GDM1 (cell line): ENCODE results near the gene PIAS4.
"Not testable (repeated sequence)": the region's sequence is repeated elsewhere in the genome, so short reads cannot be mapped to it uniquely, and the experiment has no call there.

Source experiments
- DNase-seq: peaks from one replicate; lab custom pipeline; 2025; lab: John Stamatoyannopoulos, UW

Gene PIAS4

DNA sequence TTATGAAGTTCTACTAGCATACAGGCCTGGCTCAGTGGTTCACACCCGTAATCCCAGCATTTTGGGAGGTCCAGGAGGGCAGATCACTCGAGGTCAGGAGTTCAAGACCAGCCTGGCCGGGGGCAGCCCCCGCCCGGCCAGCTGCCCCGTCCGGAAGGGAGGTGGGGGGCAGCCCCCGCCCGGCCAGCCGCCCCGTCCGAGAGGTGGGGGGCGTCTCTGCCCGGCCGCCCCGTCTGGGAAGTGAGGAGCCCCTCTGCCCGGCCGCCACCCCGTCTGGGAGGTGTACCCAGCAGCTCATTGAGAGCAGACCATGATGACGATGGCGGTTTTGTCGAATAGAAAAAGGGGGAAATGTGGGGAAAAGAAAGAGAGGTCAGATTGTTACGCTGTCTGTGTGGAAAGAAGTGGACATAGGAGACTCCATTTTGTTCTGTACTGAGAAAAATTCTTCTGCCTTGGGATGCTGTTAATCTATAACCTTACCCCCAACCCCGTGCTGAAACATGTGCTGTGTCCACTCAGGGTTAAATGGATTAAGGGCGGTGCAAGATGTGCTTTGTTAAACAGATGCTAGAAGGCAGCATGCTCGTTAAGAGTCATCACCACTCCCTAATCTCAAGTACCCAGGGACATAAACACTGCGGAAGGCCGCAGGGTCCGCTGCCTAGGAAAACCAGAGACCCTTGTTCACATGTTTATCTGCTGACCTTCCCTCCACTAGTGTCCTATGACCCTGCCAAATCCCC lies 8.7 kb upstream of the PIAS4 start:
- not testable (repeated sequence) for DNase-seq

DNA sequence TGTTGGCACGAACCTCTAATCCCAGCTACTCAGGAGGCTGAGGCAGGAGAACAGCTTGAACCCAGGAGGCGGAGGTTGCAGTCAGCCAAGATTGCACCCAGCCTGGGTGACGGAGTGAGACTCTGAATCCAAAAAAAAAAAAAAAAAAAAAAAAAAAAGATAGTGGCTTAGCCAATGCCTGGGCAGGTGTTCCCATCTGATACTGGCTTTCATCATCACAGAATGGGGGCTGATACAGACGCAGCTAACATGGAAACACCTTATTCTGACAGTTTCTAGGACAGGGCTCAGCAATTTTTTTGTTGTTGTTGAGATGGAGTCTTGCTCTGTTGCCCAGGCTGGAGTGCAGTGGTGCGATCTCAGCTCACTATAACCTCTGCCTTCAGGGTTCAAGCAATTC lies 6.7 kb upstream of the PIAS4 start:
- not testable (repeated sequence) for DNase-seq

DNA sequence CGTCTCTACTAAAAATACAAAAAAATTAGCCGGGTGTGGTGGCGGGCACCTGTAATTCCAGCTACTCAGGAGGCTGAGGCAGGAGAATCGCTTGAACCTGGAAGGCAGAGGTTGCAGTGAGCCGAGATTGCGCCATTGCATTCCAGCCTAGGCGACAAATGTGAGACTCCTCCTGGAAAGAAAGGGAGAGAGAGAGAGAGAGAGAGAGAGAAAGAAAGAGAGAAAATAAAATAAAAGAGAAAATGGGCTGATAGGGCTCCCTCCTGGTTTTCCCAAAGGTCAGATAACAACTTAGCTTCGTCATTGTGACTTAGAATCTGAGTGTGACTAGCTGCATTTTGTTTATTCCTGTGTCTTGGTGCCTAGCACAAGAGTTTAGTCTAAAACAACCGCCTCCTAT lies 2.1 kb upstream of the PIAS4 start:
- DNase-seq = not testable (repeated sequence)

DNA sequence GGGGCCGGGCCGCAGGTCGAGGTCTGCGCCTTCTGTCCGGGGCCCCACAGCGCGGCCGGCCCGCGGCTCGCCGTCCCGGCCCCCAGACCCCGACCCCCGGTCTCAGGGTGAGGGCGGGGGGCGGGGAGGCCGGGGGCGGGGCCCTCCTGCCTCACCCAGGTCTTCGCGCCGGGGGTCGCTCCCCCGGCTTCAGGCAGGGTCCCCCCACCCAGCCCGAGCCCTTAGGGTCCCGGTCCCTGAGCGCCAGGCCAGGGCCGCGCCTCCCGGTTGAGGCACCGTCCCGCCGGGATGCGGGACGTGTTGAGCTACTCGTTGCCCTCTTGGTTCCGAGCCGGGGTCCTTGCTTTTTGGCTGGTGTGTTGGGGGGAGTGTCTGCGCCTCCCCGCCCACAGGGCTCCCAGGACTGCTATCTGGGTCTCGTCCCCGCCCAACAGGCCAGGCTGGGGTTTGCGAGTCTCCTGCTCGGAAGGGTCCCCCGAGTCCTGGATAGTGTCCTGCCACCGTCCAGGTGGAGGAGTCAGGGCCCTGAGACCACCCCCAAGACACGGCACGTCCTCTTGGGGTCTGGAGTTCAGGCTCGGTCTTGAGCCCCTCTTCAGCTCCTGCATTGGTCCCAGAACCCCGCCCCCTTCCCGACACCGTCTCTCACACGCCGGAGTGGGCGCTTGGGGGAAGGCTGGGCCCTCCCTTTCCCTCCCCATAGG lies 452 bp downstream of the PIAS4 start:
- no peak for DNase-seq

DNA sequence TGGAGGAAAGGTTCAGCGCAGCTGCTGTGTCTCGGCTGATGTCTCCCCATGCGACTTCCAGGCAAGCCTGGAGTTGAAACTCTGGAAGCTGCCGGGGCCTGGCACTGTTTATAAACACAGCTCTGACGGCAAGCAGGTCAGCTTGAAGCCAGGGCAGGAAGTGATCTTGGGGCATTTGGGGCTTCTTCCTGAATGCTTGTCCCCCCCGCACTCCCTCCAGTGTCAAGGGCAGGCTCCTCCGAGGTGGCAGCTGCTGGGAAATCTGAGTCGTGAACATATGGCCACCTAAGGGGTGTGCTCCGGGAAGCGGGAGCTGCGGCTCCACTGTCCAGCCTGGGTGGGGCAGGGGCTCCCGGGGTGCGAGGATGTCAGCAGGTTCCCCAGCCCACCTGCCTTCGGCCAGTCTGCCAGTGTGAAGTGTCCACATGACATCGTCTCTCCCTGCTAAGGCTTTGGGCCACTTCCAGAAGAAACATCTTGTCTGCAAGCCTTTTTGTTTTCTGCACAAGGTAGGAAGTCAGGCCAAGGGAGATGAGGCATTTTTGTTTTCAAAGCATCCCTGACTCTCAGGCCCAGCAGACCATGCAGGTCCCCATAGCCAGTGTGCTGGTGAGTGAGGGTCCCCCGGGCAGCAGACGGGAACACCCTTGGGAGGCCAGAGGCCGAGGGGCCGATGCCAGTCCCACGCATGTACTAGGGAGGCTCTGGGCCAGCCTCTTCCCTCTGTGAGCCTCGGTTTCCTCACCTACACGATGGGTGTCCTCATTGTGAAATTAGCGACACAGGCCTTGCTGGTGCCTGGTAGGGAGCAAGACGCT lies 2.7 kb downstream of the PIAS4 start:
- no peak for DNase-seq

DNA sequence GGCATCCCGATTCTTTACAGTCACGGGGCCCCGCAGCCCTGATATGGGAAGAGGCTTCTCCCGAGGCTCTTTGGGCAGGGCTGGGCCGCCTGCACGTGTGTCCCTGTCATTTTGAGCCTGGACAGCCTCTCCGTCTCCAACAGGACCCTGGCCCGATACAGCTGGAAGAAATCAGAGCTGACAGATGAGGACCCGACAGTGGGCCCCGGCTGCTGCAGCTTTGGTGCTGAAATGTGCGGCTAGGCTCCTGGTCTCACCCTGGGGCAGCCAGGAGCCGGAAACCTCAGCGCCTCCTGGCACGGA lies 3.2 kb downstream of the PIAS4 start:
- no peak for DNase-seq

GRCh38 chr19:4011430-4011829 lies 3.9 kb downstream of the PIAS4 start:
- not testable (repeated sequence) for DNase-seq

GRCh38 chr19:4012092-4012974 lies 4.8 kb downstream of the PIAS4 start:
- DNase-seq = no peak

GRCh38 chr19:4012975-4013634 lies 5.6 kb downstream of the PIAS4 start:
- DNase-seq = no peak

DNA sequence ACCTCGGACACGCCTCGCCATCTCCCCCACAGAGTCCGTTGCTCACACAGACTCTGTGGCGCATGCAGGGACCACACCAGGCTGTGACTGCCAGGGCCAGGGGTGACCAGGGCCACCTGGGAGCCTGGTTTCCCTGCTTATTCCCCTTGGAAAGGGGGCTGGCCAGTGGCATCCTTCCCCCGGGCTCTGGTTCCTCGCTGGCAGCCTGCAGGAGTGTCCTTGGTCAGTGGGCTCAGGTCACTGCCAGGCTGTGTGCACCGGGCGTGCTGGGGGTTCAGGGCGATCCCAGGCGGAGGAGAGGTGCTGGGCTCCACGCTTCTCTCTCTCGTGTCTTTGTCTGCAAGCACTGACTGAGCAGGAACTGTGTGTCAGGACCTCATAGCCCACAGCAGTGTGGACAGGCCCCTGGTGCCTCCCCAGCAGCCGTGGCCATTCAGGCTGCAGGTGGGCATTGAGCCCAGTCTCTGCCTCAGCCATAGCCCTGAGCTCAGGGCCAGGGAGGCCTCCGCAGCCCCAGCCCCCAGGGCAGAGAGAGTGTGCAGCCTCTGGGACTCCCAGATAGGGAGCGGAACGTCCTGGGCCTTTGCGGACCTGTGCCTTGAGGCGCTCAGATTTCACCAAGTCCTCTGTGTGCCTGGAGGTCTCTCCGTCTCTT lies 6.5 kb downstream of the PIAS4 start:
- DNase-seq = no peak

GRCh38 chr19:4014541-4015491 lies 7.3 kb downstream of the PIAS4 start:
- DNase-seq = no peak

DNA sequence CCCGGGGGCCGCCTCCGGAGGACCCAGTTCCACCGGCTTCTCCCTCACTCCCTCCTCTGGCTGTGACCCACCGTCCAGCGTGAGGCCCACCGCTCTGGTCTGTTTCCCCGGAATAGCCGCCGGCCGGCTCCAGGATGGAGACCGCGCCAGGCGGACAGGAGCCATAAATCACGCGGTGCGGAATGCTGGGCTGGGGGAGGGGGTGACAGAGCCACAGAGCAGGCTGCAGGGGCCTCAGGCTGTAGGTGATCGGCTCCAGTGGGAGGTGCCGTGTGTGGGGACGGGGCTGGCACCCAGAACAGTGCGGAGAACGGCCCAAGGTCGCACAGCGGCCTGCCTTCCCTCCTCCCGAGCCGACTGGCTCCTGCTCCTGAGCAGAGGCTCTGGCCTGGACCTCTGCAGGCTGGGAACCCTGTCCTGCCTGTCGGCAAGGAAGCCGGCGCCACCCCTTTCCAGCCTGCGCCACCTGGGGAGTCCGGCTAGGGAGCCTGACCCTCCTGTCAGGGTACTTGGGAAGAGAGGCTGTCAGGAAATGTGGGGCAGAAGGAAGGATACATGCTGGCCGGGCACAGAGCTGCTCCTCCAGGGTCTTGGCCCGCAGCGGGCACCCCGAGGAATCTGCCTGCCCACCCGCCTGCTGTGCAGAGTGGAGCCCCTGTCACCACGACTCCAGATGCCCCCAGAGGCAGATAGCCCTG lies 8.3 kb downstream of the PIAS4 start:
- no peak for DNase-seq

DNA sequence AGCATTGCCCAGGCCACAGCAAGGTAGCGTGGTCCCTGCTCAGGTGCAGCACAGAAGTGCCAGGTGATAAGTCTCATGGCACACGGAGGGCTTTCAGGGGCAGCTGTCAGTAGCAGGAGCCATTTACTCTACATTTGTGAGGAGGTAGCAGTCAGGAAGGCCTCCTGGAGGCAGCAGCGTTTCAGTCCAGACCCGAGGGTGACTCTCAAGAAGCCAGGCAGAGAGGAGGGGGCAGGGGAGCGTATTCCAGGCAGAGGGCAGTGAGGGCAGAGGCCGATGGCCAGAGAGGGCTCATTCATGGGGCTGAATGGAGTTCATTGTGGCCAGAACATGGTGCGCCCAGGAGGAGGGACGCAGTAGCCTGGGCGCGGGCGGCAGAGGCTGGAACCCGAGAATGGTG lies 8.9 kb downstream of the PIAS4 start:
- DNase-seq = no peak

DNA sequence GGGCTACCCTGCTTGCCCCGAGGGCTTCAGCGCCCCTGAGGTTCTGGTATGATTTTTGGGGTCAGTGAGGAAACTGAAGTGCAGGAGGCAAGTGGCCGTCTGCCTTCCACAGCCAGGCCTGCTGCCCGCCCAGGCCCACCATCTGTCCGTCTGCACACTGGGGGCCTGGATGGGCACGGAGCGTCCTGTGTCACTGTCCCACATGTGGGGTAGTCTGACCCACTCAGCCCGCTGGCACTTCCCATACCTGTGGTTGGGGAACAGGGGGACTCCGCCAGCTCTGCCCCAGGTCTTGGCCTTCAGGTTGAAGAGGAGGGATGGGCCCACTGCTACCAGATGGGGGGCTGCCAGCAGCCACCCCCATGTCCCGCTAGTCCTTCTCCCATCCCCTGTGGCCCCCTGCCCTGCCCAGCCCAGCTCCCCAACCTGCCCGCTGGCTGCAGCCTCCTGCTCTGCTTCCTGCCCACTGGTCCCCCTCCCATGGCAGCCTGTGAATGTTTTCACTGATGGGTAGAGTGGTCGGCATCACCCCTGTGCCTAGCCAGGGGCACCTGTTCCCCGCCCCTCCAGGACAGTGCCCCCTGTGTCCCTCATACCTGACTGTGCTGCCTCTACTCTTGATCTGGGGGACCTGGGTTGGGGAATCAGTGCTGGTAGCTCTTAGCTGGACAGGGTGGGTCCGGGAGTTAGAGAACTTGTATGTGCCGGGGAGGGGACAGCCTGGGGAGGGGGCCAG lies 9.5 kb downstream of the PIAS4 start:
- DNase-seq = no peak

- DNase-seq = no peak
Observed at GRCh38 chr19:4018140-4018613, 10.6 kb downstream of the PIAS4 start.

DNA sequence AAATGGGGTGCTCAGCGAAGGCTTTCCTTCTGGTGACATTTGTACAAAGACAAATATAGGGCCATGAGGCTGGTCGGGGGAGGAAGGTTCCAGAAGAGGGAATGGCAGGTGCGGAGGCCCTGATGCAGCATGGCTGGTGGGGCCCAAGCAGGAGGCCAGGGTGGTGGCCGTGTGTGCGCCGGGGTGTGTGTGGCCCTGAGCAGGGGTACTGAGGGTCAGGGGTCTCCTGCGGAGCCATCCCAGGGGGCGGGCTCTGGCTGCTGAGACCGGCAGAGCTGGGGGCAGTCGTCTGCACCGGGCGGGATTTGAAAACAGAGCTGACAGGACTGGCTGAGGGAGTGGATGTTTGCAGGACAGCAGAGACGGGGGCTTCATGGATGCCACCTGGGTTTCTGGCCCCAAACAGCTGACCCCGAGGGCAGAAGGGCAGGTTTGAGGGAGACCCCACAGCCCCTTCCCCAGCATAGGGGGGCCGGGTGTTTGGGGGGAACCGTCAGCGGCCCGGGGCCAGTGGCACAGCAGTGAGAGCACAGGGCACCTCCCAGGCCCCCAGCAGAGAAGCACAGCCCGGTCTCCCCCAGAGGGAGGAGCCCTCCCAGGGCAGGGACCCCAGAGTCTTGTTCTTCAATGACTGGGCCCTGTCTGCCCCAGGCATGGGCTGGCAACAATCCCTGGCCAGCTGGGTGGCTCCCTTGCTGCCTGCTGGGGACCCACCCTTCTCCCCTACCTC lies 11.4 kb downstream of the PIAS4 start:
- DNase-seq = no peak

- no peak for DNase-seq
Observed at GRCh38 chr19:4019578-4019977, 12.0 kb downstream of the PIAS4 start.
